ENCODE results near the gene EML6. TPM values are rescaled to one million over a fixed set of nuclear protein-coding genes. Genes with fewer than 3 reads are reported as not detected.

EML6 gene
- total RNA-seq, 1 donor from 2014 or later: 8.1 TPM

- no peaks in the 10 kb centered on the region for H3K36me3 Mint-ChIP-seq (ENCODE audit: low read depth)
- no peak for DNase-seq (ENCODE audit: low read depth, low spot score)
Measured at GRCh38 chr2:54879598-54880332, 156.3 kb downstream of the EML6 start.

GRCh38 chr2:54880428-54880827 is 157.0 kb downstream of the EML6 start:
- Mint-ChIP-seq H3K36me3 (ENCODE audit: low read depth) (no peaks in the 10 kb centered on the region), H3K4me3 (no peak overlapping the region), H3K27me3 (ENCODE audit: low read depth) (no peaks in the 10 kb centered on the region), H3K9me3 (no peaks in the 10 kb centered on the region), H3K4me1 (no peaks in the 10 kb centered on the region), H3K27ac (ENCODE audit: unreplicated experiment) (no peak overlapping the region)
- TF ChIP-seq CTCF (conservative IDR thresholded peaks at IDR 0.05): no peak
- no peak for DNase-seq (ENCODE audit: low read depth, low spot score)

More at GRCh38 chr2:54879598-54880332, 156.3 kb downstream of the EML6 start:
- H3K27ac Mint-ChIP-seq (ENCODE audit: unreplicated experiment): peak overlapping the region; percentile 4
- no peak overlapping the region for H3K4me3 Mint-ChIP-seq
- H3K27me3 Mint-ChIP-seq (ENCODE audit: low read depth): no peaks in the 10 kb centered on the region
- H3K4me1 Mint-ChIP-seq: no peaks in the 10 kb centered on the region
- no peaks in the 10 kb centered on the region for H3K9me3 Mint-ChIP-seq
- TF ChIP-seq CTCF (conservative IDR thresholded peaks at IDR 0.05): no peak

- H3K4me3 Mint-ChIP-seq: no peak overlapping the region
- no peak for TF ChIP-seq CTCF (conservative IDR thresholded peaks at IDR 0.05)
Measured at GRCh38 chr2:54881759-54882158, 158.3 kb downstream of the EML6 start.

GRCh38 chr2:54885891-54886290 is 162.4 kb downstream of the EML6 start:
- Mint-ChIP-seq H3K27me3 (ENCODE audit: low read depth) (no peaks in the 10 kb centered on the region), H3K36me3 (ENCODE audit: low read depth) (no peaks in the 10 kb centered on the region), H3K4me3 (no peak overlapping the region), H3K9me3 (no peaks in the 10 kb centered on the region), H3K27ac (ENCODE audit: unreplicated experiment) (no peak overlapping the region), H3K4me1 (no peaks in the 10 kb centered on the region)
- TF ChIP-seq CTCF (conservative IDR thresholded peaks at IDR 0.05): no peak
- DNase-seq (ENCODE audit: low read depth, low spot score): no peak

More at GRCh38 chr2:54881759-54882158, 158.3 kb downstream of the EML6 start:
- no peaks in the 10 kb centered on the region for H3K9me3 Mint-ChIP-seq
- H3K27me3 Mint-ChIP-seq (ENCODE audit: low read depth): no peaks in the 10 kb centered on the region
- H3K36me3 Mint-ChIP-seq (ENCODE audit: low read depth): no peaks in the 10 kb centered on the region
- DNase-seq (ENCODE audit: low read depth, low spot score): no peak
- H3K4me1 Mint-ChIP-seq: no peaks in the 10 kb centered on the region
- no peak overlapping the region for H3K27ac Mint-ChIP-seq (ENCODE audit: unreplicated experiment)

GRCh38 chr2:54887850-54888545 is 164.5 kb downstream of the EML6 start:
- Mint-ChIP-seq H3K4me1 (no peaks in the 10 kb centered on the region), H3K9me3 (no peaks in the 10 kb centered on the region), H3K27ac (ENCODE audit: unreplicated experiment) (no peak overlapping the region), H3K36me3 (ENCODE audit: low read depth) (no peaks in the 10 kb centered on the region), H3K4me3 (no peak overlapping the region), H3K27me3 (ENCODE audit: low read depth) (no peaks in the 10 kb centered on the region)
- TF ChIP-seq CTCF (conservative IDR thresholded peaks at IDR 0.05): no peak
- DNase-seq (ENCODE audit: low read depth, low spot score): no peak
